RWPE1 (cell line): ENCODE measurements around the gene PHAX.
"Not testable (repeated sequence)": the region's sequence is repeated elsewhere in the genome, so short reads cannot be mapped to it uniquely, and the experiment has no call there.

Source experiments
- CTCF ChIA-PET: fragments of 350-600 bp; sonication (Branson Sonifier 250); formaldehyde crosslinking; extraction: SDS; loops from one replicate; lab custom pipeline; 2021; lab: Yijun Ruan, JAX
- POLR2A ChIA-PET: fragments of 400-600 bp; formaldehyde crosslinking; extraction: SDS; loops from one replicate; lab custom pipeline; 2020; ENCODE audit warnings: antibody characterized with exemption; ENCODE audit not compliant: low non-redundant PET; lab: Yijun Ruan, JAX
- DNase-seq: peaks from one replicate; pipeline ENCODE4 v3.0.0; 2012; ENCODE audit warnings: low spot score
- H3K27ac ChIP-seq: fragments of 450-650 bp; 2 replicates; pipeline ENCODE4 v1.5.1; 2017
- TF ChIP-seq, protein P1 (sequence below): fragments of 450-650 bp; conservative IDR thresholded peaks from 2 replicates; pipeline ENCODE4 v1.5.1; 2017; ENCODE audit warnings: low read depth, mild to moderate bottlenecking

PHAX gene

DNA sequence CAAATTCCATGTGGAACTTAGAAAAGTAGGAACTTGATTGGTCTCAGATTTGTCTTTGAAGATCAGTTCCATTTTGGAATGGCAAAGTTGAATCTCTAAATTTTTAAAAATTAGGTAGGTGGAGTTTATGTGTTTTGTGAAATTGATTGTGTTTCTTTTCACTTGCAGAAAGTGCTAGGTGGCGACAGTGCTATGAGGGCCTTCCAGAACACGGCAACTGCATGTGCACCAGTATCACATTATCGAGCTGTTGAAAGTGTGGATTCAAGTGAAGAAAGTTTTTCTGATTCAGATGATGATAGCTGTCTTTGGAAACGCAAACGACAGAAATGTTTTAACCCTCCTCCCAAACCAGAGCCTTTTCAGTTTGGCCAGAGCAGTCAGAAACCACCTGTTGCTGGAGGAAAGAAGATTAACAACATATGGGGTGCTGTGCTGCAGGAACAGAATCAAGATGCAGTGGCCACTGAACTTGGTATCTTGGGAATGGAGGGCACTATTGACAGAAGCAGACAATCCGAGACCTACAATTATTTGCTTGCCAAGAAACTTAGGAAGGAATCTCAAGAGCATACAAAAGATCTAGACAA, 2.8 kb downstream of the PHAX start:
- H3K27ac ChIP-seq = no peak overlapping the region
- TF ChIP-seq, protein P1, sequence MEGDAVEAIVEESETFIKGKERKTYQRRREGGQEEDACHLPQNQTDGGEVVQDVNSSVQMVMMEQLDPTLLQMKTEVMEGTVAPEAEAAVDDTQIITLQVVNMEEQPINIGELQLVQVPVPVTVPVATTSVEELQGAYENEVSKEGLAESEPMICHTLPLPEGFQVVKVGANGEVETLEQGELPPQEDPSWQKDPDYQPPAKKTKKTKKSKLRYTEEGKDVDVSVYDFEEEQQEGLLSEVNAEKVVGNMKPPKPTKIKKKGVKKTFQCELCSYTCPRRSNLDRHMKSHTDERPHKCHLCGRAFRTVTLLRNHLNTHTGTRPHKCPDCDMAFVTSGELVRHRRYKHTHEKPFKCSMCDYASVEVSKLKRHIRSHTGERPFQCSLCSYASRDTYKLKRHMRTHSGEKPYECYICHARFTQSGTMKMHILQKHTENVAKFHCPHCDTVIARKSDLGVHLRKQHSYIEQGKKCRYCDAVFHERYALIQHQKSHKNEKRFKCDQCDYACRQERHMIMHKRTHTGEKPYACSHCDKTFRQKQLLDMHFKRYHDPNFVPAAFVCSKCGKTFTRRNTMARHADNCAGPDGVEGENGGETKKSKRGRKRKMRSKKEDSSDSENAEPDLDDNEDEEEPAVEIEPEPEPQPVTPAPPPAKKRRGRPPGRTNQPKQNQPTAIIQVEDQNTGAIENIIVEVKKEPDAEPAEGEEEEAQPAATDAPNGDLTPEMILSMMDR = no peak
- no peak for DNase-seq
- POLR2A ChIA-PET = no interaction called here
- CTCF ChIA-PET = no interaction called here

DNA sequence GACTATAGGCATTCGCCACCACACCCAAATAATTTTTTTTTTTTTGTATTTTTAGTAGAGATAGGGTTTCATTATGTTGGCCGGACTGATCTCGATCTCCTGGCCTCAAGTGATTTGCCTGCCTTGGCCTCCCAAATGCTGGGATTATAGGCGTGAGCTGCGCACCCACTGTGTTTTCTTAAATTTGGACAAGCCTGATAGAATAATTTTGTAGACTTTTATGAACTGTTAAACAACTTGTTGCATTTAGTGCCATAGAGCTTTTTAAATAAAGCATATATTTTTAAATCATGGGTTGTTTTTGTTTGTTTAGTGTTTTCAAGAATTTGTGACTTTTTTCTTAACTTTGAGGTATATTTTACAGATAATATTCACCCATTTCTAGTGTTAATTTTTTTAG, 4.8 kb downstream of the PHAX start:
- H3K27ac ChIP-seq = no peak overlapping the region
- POLR2A ChIA-PET = interaction anchor here (0.6 kb wide), 1 partner anchor 939 kb away, joined by 3 read pairs; no protein-coding TSS in a partner anchor
- DNase-seq = no peak
- TF ChIP-seq, protein P1 = no peak
- CTCF ChIA-PET = interaction anchor here (0.7 kb wide), 1 partner anchor 256 kb away, joined by 5 read pairs; no protein-coding TSS in a partner anchor

DNA sequence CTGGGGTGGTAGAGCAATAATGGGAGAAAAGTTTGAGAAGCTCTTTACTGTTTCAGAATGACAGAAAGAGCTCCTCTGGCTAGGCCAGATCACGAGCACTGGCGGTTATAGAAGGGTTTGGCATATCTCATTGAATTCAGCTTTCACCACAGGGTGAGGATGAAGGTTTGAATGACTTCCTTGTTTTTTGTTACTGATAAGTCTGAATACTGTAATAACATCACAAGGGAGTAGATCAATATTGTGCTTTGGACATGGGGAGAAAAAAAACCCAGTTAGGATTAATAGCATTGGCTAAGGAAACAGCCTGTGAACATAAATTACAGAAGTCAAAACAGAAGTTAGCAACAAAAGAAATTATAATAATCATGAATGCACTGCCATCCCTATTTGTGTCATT, 9.4 kb downstream of the PHAX start:
- DNase-seq = no peak
- ChIA-PET POLR2A (no interaction called here), CTCF (interaction anchor here (0.6 to 2.4 kb wide), 3 partner anchors 9 to 154 kb away, joined by 4 to 13 read pairs (median 4); partner anchors contain the start of gene PHAX)
- TF ChIP-seq, protein P1 = no peak
- H3K27ac ChIP-seq = no peak overlapping the region

DNA sequence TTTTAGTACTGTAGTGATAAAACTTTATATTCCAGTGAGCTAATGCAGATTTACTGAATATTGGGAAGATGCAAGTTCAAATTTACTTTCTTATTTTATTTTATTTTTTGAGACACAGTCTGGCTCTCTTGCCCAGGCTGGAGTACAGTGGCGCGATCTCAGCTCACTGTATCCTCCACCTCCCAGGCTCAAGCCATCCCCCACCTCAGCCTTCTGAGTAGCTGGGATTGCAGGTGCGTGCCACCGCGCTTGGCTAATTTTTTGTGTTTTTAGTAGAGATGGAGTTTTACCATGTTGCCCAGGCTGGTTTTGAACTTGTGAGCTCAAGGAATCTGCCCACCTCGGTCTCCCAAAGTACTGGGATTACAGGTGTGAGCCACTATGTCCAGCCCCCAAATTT, 9.9 kb downstream of the PHAX start:
- TF ChIP-seq, protein P1 = no peak
- no peak for DNase-seq
- H3K27ac ChIP-seq = no peak overlapping the region
- POLR2A ChIA-PET = no interaction called here
- CTCF ChIA-PET = interaction anchor here (0.5 to 2.4 kb wide), 5 partner anchors 9 to 1060 kb away, joined by 3 to 13 read pairs (median 4); partner anchors contain the start of gene PHAX

DNA sequence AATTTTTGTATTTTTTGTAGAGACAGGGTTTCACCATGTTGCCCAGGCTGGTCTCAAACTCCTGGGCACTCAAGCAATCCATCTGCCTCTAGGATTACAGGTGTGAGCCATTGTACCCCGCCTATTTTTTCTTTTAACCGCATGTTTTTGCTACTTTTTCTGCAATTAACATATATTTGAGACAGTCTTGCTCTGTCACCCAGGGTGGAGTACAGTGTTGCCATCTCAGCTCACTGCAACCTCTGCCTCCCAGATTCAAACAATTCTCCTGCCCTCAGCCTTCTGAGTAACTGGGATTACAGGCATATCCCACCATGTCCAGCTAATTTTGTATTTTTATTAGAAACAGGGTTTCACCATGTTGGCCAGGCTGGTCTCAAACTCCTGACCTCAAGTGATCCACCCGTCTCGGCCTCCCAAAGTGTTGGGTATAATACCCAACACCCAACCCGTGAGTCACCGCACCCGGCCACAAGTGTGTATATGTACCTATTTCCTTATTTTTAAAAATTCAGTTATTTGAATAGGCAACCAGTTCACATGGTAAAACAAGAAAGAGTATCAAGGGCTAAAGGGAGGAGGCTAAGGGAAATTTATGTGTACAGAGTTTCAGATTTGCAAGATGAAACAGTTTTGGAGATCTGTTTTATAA, 13.3 kb downstream of the PHAX start:
- DNase-seq = no peak
- POLR2A ChIA-PET = no interaction called here
- H3K27ac ChIP-seq = no peak overlapping the region
- TF ChIP-seq, protein P1 = no peak
- CTCF ChIA-PET = interaction anchor here (0.7 kb wide), 1 partner anchor 183 kb away, joined by 7 read pairs; no protein-coding TSS in a partner anchor

DNA sequence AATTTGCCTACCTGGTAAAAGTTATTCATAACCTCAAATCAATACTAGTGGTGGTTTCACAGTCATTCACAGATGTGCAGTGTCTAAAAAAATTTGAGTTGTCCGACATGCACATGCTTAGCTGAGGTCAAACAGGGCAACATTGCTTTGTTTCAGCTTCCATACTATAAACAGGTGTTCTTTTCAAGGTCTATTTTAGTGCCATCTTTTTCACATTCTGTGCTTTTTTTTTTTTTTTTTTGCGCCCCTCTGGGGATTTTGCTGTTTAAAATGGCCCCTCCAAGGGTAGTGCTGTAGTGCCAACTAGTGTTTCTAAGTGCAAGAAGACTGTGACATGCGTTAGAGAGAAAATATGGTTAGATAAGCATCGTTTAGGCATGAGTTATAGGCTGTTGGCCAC, 14.5 kb downstream of the PHAX start:
- DNase-seq = no peak
- TF ChIP-seq, protein P1 = no peak
- H3K27ac ChIP-seq = no peak overlapping the region
- ChIA-PET CTCF (interaction anchor here (0.6 to 1.7 kb wide), 3 partner anchors 14 to 398 kb away, joined by 3 to 10 read pairs (median 3); partner anchors contain the start of gene PHAX), POLR2A (interaction anchor here (0.6 kb wide), 1 partner anchor 9 kb away, joined by 4 read pairs; no protein-coding TSS in a partner anchor)

DNA sequence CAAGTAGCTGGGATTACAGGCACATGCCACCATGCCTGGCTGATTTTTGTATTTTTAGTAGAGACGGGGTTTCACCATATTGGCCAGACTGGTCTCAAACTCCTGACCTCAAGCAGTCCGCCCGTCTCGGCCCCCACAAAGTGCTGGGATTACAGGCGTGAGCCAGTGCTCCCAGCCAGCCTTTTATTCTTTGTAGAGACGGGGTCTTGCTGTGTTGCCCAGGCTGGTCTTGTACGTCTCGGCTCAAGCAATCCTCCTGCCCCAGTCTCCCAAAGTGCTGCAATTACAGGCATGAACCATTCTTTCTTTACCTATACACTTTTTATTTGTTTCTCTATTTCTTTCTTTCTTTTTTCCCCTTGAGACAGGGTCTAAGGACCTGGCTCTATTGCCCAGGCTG, 16.9 kb downstream of the PHAX start:
- CTCF ChIA-PET, POLR2A ChIA-PET, DNase-seq, H3K27ac ChIP-seq: not testable (repeated sequence)
